GM12873 (cell line): ENCODE measurements around the gene UGT1A5.

Source experiments
- CTCF ChIP-seq: IDR thresholded peaks from 2 replicates; pipeline ENCODE4 v1.5.1; 2012; ENCODE audit warnings: low read depth, mild to moderate bottlenecking, moderate library complexity, low read length, control low read depth; ENCODE audit not compliant: insufficient read depth; ENCODE audit errors: missing control alignments

UGT1A5 gene

DNA sequence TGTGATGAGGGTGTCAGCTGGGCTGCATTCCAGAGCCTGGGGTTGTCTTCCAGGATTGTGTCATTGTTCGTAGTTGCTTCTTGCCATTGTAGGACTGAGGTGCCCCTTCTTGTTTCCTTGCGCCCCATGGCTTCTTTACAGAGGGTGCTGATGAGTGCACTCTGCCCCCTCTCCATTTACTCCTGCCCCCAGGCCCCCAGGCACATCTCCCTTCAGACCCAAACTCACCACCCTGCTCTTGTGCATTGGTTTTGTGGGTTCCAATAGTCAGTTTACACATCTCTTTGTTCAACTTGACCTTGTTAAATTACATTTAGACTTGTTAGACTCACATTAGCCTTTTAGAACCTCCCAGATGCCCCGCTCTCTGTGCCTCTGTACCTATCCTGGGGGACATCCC lies 108.5 kb downstream of the UGT1A5 start:
- TF ChIP-seq CTCF, result no peak

DNA sequence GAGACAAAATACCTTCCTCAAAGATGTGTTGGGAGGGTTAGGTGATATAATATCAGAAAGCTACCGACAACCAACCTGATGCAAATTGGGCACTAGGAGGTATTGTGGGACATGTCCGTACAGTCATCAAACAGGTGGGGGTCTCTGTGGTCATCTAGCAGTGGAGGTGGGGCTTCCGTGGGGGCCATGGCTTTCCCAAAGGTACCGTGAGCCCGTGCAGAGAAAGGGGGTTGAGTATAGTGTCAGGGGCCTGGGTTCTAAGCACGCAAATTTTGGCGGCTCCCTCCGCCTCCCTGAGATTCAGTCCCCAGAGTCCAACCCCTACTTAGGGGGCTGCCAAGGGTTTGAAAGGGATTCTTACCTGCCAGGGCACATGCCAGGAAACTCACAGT lies 109.0 kb downstream of the UGT1A5 start:
- TF ChIP-seq CTCF, result no peak

DNA sequence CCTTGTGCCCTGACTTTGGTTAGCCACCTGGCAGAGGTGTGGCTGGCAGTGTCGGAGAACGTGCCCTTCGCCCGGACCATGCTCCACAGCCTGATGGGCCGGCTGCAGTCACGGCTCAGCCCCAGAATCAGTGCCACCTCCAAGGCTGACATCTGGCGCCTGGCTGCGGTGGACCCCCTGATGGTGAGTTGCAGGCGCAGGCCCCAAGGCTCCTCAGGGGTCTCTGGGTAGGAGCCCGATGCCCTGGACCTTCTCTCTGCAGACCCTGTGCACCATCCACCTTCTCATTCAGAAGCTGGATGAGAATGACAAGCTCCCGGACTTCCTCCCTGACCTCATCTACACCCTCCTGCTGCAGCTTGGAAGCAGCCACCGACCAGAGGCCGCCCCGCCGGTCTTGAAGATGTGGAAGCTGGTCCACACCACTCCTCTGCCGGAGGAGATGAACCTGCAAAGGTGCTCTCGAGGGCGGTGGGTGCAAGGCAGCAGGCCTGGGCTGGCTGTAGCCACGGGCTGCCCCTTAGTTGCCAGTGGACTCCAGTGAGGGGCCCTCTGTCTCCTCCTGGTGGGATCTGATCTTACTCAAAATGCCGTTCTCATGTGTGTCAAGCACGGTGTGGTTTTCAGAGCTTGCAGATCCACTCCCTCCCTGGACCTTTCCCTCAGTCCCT lies 109.5 kb downstream of the UGT1A5 start:
- TF ChIP-seq CTCF, result no peak
